Measurements from ENCODE around the gene BCAS3.

DNA sequence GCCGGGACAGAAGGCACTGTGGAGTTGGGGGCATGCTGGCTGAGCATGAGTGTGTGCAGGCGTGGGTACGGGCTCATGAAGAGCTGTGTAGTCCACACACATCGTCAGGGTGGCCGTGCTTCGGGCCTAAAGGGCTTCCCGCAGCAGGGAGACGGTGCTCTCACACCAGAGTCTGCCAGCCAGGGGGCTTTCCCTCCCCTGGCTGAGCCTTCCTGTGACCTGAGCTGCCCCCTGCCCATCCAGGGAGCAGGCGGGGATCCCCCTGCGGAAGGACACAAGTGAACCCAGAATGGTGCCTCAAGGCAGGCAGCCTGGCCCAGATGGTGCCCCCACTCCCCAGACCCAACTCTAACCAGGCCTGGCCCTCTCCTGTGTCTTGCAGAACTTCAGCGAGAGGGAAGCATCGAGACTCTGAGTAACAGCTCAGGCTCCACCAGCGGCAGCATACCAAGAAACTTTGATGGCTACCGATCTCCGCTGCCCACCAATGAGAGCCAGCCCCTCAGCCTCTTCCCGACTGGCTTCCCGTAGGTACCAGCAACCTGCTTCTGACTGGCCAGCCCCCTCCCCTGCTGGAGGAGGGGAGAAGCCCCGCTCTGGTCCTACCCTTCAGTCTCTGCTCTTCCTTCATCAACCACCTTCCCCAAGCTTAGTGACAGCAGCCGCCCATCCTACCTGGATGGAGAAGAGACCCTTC, 714.1 kb downstream of the BCAS3 start:
- TF ChIP-seq, protein P1, sequence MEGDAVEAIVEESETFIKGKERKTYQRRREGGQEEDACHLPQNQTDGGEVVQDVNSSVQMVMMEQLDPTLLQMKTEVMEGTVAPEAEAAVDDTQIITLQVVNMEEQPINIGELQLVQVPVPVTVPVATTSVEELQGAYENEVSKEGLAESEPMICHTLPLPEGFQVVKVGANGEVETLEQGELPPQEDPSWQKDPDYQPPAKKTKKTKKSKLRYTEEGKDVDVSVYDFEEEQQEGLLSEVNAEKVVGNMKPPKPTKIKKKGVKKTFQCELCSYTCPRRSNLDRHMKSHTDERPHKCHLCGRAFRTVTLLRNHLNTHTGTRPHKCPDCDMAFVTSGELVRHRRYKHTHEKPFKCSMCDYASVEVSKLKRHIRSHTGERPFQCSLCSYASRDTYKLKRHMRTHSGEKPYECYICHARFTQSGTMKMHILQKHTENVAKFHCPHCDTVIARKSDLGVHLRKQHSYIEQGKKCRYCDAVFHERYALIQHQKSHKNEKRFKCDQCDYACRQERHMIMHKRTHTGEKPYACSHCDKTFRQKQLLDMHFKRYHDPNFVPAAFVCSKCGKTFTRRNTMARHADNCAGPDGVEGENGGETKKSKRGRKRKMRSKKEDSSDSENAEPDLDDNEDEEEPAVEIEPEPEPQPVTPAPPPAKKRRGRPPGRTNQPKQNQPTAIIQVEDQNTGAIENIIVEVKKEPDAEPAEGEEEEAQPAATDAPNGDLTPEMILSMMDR (IDR thresholded peaks at IDR 0.05): no peak
- TF ChIP-seq EP300 (IDR thresholded peaks at IDR 0.05): no peak
